Measurements from ENCODE around the gene CCDC33. TPM values are rescaled to one million over a fixed set of nuclear protein-coding genes. Genes with fewer than 3 reads are reported as not detected.

The CCDC33 gene
- total RNA-seq, 1 experiment from 2014 or later: not detected

DNA sequence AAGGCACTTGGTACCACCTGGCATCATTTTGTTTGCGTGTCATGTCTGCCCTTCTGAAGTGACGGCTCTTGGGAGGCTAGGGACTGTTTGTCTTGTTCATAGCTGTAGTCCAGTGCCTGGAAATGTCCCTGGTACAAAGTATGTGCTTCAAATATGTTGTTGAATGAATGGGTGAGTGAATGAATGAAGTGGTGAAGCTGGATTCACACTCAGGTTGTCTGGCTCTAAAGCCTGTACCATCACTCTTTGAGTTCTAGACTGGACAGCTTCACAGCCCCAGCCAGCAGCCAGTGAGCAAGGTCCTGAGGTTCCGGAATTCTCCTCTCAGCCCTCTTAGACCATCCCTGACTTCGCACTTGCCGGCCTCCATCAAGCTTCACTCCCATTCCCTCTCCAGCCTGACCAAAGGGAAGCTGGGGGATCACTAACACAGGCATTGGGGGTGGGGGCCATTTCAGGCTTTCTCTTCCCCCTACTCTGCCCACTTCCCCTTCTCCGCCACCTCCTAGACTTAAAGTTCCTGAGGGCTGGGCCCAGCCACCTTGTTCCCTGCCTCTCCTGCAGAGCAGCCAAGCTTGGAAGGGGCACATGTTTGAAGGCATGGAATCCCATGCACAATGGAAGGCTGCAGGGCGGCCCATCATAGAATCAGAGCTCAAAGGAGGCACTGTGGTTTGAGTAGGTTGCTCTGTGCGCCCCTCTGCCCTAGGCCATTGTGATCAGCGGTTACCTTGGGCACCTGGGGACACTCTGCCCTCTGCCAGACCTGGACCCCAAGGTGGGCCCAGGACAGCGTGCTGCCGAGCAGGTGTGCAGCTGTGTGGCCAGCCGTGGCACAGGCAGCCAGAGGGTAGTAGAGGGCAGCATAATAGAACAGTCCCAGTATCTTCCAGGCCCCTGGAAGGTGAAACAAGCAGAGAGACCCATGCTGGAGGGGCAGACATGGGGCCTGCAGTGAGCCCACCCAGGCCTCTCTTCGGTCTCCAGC lies 41.3 kb upstream of the CCDC33 start:
- Mint-ChIP-seq H3K36me3 (ENCODE audit: insufficient read depth, unreplicated experiment) (peaks cover 5% of the 10 kb centered on the region), H3K4me1 (ENCODE audit: low read depth, unreplicated experiment) (peaks cover 7% of the 10 kb centered on the region), H3K27me3 (ENCODE audit: insufficient read depth, unreplicated experiment) (no peaks in the 10 kb centered on the region), H3K27ac (ENCODE audit: unreplicated experiment) (no peak overlapping the region), H3K4me3 (ENCODE audit: unreplicated experiment) (no peak overlapping the region), H3K9me3 (ENCODE audit: unreplicated experiment) (no peaks in the 10 kb centered on the region)
- Histone ChIP-seq H3K4me1 (peaks cover 14% of the 10 kb centered on the region), H3K4me3 (ENCODE audit: low read depth, low read length) (no peak overlapping the region), H3K9me3 (no peaks in the 10 kb centered on the region), H3K36me3 (ENCODE audit: control insufficient read depth, insufficient read depth, low read length) (no peaks in the 10 kb centered on the region), H3K27me3 (replicated peaks; ENCODE audit: control insufficient read depth, insufficient read depth, low read length) (no peaks in the 10 kb centered on the region)
- no peak for DNase-seq
- intact Hi-C loops (cut with micrococcal nuclease; ENCODE audit: unreplicated experiment): no loop called here
- TF ChIP-seq, protein P1, sequence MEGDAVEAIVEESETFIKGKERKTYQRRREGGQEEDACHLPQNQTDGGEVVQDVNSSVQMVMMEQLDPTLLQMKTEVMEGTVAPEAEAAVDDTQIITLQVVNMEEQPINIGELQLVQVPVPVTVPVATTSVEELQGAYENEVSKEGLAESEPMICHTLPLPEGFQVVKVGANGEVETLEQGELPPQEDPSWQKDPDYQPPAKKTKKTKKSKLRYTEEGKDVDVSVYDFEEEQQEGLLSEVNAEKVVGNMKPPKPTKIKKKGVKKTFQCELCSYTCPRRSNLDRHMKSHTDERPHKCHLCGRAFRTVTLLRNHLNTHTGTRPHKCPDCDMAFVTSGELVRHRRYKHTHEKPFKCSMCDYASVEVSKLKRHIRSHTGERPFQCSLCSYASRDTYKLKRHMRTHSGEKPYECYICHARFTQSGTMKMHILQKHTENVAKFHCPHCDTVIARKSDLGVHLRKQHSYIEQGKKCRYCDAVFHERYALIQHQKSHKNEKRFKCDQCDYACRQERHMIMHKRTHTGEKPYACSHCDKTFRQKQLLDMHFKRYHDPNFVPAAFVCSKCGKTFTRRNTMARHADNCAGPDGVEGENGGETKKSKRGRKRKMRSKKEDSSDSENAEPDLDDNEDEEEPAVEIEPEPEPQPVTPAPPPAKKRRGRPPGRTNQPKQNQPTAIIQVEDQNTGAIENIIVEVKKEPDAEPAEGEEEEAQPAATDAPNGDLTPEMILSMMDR (IDR thresholded peaks at IDR 0.05; ENCODE audit: insufficient read depth in 1 of 2, low read depth in 1 of 2, low read length in 1 of 2, severe bottlenecking in 1 of 2, unreplicated experiment in 1 of 2): no peak
- ChIA-PET CTCF (no interaction called here), POLR2A (no interaction called here)
- BruUV-seq (replicated peaks): no TSS peak

DNA sequence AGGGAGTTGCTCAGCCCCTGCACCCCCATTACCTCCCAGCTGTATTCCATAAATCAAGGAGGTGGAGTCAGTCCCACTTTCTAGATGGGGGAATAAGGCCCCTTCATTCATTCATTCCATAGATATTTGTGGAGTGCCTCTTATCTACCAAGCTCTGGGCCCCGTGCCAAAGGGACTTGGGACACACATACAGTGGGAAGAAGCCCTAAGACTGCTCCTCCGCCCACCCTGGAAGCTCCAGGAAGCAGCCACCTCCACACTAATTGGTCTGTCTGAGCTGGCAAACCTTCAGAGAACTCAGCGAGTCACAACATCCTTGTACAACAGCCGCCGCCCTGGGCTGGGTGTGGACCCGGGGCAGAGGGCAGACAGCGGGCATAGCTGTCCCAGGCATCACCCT lies 40.0 kb upstream of the CCDC33 start:
- Mint-ChIP-seq H3K9me3 (ENCODE audit: unreplicated experiment) (no peaks in the 10 kb centered on the region), H3K36me3 (ENCODE audit: insufficient read depth, unreplicated experiment) (peaks cover 5% of the 10 kb centered on the region), H3K27me3 (ENCODE audit: insufficient read depth, unreplicated experiment) (no peaks in the 10 kb centered on the region), H3K4me1 (ENCODE audit: low read depth, unreplicated experiment) (peaks cover 7% of the 10 kb centered on the region), H3K4me3 (ENCODE audit: unreplicated experiment) (no peak overlapping the region), H3K27ac (ENCODE audit: unreplicated experiment) (no peak overlapping the region)
- BruUV-seq (replicated peaks): no TSS peak
- Histone ChIP-seq H3K4me3 (ENCODE audit: low read depth, low read length) (no peak overlapping the region), H3K4me1 (peaks cover 5% of the 10 kb centered on the region; the same call in 1 of the 2 replicates), H3K9me3 (no peaks in the 10 kb centered on the region), H3K27me3 (replicated peaks; ENCODE audit: control insufficient read depth, insufficient read depth, low read length) (no peaks in the 10 kb centered on the region), H3K36me3 (ENCODE audit: control insufficient read depth, insufficient read depth, low read length) (no peaks in the 10 kb centered on the region)
- intact Hi-C loops (cut with micrococcal nuclease; ENCODE audit: unreplicated experiment): no loop called here
- TF ChIP-seq, protein P1 (IDR thresholded peaks at IDR 0.05; ENCODE audit: insufficient read depth in 1 of 2, low read depth in 1 of 2, low read length in 1 of 2, severe bottlenecking in 1 of 2, unreplicated experiment in 1 of 2): no peak
- DNase-seq: no peak
- POLR2A ChIA-PET: no interaction called here
- CTCF ChIA-PET: no interaction called here

DNA sequence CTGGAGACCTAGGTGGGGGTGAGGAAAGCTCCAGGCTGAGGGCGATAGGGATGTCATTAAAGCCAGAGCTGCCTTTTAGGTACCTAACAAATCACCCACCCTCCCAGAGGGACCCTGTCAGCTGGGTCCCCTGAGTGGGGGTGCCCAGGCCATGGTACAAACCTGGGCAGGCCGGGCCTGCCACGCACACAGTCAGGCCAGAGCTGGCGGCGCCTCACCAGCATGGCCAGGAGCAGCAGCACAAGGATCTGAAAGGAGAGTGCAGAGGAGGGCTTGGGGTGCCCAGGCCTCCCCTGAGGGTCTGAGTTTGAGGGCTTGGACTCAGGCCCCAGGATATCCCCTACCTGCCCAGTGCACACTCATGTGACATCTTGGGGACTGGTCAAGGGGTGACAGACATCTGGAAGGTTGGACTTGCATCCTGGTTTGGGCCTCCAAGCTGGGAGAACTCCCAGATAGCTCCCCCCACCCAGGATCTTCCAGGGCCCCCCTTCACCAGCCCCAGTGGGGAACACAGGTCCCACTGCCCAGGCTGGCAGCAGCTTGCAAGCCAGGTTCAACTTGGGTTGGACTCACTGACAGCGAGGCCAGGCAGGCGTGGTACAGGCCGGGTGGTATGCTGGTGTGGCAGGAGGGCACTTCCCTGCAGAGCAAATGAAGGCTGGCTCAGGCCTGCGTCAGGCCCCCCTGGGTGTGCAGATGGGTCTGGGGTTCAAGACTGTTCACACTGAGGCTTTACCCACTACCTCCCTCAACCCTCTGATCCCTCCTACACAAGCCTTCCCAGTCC lies 38.8 kb upstream of the CCDC33 start:
- H3K4me3 Mint-ChIP-seq (ENCODE audit: unreplicated experiment): no peak overlapping the region
- BruUV-seq (replicated peaks): no TSS peak
- TF ChIP-seq, protein P1 (IDR thresholded peaks at IDR 0.05; ENCODE audit: insufficient read depth in 1 of 2, low read depth in 1 of 2, low read length in 1 of 2, severe bottlenecking in 1 of 2, unreplicated experiment in 1 of 2): no peak
- Histone ChIP-seq H3K9me3 (no peaks in the 10 kb centered on the region), H3K4me1 (peaks cover 2% of the 10 kb centered on the region; the same call in 1 of the 2 replicates), H3K36me3 (ENCODE audit: control insufficient read depth, insufficient read depth, low read length) (no peaks in the 10 kb centered on the region), H3K27me3 (replicated peaks; ENCODE audit: control insufficient read depth, insufficient read depth, low read length) (no peaks in the 10 kb centered on the region), H3K4me3 (ENCODE audit: low read depth, low read length) (no peak overlapping the region)
- no peaks in the 10 kb centered on the region for H3K27me3 Mint-ChIP-seq (ENCODE audit: insufficient read depth, unreplicated experiment)
- intact Hi-C loops (cut with micrococcal nuclease; ENCODE audit: unreplicated experiment): no loop called here
- no peaks in the 10 kb centered on the region for H3K4me1 Mint-ChIP-seq (ENCODE audit: low read depth, unreplicated experiment)
- CTCF ChIA-PET: no interaction called here
- no peak for DNase-seq
- no peaks in the 10 kb centered on the region for H3K36me3 Mint-ChIP-seq (ENCODE audit: insufficient read depth, unreplicated experiment)
- POLR2A ChIA-PET: no interaction called here
- H3K27ac Mint-ChIP-seq (ENCODE audit: unreplicated experiment): no peak overlapping the region
- H3K9me3 Mint-ChIP-seq (ENCODE audit: unreplicated experiment): no peaks in the 10 kb centered on the region
